Stimulated activated CD8-positive, alpha-beta memory T cell treated with anti-CD3 and anti-CD28 coated beads, Interleukin-2, amount 100 ng/mL, for 48 hours (primary cell): Measurements from ENCODE around the gene CAMK1.

Experiments used
- DNase-seq, 2 donors: peaks; one replicate each; pipeline ENCODE4 v3.0.0-alpha.2; 2020; ENCODE audit warnings: low read depth in 2 of 2

CAMK1 gene

DNA sequence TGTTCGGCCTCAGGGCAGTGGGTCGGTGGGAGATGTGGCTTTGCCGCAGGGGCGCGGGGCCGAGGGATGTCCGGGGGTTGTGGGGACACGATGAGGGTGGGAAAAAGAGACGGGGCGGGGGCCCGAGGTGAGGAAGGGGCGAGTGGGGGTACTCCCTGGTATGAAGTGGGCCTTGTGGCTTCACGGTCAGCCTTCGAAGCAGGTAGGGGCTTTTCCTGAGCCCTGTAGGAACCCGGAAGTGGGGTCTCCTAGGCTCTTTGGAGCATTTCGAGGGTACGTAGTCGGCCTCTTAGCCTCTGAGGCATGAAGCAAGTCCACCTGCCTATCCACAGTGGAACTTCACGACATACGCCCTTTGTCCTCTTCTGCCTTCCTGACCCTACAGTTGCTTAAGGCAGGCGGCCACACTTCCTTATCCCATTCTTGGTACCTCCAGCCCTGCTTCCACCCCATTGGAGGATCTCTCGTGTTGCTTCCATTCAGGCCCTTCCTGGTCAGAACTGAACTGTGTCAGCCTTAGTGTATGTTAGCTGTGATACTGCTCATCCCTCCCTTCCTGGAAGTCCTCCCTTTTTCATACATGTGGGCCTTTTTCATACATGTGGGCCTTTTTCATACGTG lies 23.5 kb upstream of the CAMK1 start:
- no peak for DNase-seq

DNA sequence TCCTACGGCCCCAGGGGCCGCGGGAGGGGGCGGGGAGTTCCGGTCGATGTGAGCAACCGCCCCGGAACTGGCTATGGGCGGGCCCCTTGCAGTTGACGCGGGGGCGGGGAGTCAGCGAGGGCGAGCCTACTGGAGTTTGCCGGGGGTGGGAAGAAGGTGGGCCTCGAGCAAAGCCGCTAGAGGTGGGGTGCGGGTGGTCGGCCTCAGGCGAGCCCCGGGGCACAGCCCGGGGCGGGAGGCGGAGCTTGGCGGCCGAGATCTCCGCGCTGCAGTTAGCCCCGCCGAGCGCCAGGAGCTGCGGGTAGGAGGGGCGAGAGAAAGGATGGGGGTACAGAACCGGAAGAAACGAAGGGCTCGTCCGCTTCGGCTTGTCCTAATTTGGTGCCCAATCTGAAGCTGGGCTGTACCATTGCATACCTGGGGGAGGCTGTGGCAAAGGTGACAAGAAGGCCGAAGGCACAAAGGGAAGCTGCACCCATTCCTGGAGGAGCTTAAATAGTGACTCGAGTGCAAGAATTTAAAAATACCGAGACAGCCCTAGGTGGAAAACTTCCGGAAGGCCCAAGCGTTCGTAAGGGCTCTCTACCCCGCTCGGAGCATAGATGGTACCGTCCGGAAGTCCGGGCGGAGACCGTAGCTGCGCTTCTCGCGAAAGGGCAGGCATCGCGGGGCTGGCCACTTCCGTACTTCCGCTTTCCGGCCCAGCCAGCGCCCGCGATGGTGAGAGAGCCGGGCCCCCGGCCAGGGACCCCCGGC lies 22.8 kb upstream of the CAMK1 start, which contains the start of the genes ARPC4 and TADA3:
ARPC4 (plus strand) TSS at position 678 of the 756 bp plus-strand sequence; CDS start at position 718, 40 bp downstream.
TADA3 (minus strand) TSS at position 69 of the 756 bp plus-strand sequence. CDS start 1,007 bp downstream, outside the sequence.
- peak; percentile 91 to 94 for DNase-seq

DNA sequence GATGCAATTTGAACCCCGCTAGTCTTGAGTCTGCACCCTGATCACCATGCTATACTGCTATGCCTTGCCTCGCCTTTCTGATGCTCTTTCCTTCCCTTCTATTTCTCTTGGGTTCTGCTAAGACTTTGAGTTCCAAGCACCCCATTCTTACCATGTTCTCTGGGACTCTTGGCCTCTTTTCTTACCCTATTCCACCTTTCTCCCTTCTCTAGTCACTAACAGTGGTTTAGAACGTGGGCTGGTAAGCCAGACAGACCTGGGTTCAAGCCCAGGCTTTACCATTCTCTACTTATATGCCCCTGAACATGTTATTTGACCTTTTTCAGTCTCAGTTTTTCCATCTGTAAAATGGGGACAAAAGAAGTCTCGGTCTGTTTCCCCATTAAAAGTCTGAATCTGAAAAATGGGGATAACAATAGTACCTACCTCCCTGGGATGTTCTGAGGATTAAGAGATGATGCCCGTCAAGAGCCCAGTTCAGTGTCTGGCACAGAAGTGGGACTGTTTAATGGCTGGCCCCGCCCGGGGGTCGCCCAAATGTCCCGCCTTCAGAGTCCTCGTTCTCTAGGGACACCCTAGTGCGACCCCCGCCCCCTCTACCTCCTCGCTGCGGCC lies 22.1 kb upstream of the CAMK1 start:
- no peak for DNase-seq

DNA sequence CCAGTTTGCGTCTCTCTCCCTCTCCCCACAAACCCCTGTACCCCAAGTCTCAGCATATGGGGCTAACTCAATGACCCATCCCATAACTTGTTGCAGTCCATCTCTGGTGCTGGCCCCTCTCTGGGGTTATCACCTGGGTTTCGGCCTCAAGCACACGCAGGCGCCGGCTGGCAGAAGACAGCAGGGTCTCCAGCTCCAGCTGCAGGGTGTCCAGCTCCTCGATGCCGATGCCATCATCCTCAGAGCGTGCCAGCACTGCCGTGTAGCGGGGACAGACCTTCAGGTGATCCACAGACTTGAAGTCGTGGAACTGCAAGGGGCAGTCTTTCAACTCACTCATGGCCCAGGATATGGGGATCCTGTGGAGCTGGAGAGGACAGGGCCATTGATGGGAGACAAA lies 21.4 kb upstream of the CAMK1 start:
- no peak for DNase-seq

DNA sequence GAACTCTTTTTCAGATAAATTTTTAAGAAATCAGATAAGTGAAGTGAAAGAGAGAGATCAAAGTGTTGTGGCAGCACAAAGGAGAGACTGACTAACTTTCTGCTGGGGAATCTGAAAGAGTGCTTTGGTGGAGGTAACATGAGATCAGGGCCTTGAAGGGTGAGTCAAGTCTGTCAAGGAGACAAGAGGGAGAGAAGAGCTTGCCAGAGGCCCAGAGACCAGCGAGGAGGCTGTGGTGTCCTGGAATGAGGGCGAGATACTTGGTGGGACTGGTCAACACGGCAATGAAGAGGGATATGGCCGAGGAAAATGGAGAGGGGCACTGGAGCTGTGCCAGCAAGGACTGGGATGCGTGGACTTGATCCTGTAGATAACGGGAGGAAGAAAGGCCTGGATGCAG lies 18.0 kb upstream of the CAMK1 start:
- no peak for DNase-seq

DNA sequence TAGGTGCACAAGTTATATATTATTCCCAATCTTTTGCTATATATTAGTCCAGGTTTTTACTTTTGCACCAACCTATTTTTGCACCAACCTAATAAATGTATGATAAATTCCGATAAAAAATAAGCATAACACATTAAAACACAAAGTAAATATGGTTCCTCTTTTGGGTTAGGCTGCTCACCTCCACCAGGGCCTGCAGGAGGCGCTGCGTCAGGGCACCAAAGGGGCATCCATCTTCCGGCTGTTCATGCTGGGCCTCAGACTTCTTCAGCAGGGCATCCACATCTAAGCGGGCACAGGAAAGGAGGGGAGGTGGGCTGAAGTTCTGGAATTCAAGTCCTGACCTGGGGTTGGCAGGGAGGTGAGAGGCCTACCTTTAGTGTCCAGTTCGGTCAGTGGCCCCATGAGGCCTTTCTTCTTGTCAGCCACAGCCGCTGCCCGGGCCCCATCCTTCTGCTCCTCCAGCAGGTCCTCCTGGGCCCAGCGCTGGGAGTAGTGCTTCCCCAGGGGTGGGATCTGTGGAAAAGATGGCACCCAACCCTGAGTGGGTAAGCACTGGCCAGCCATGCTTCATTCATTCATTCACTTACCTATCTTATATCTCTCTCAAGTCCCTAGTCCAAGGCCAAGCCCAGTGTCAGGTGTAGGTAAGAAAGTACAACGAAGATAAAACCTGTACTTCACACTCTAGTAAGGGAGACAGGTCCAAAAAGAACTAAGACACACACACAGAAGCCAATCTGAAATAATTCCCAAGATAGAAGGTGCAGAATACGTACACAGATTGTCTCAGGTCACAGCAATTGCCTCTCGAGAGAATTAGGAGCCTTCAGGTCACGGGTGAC lies 17.3 kb upstream of the CAMK1 start:
- DNase-seq: no peak

DNA sequence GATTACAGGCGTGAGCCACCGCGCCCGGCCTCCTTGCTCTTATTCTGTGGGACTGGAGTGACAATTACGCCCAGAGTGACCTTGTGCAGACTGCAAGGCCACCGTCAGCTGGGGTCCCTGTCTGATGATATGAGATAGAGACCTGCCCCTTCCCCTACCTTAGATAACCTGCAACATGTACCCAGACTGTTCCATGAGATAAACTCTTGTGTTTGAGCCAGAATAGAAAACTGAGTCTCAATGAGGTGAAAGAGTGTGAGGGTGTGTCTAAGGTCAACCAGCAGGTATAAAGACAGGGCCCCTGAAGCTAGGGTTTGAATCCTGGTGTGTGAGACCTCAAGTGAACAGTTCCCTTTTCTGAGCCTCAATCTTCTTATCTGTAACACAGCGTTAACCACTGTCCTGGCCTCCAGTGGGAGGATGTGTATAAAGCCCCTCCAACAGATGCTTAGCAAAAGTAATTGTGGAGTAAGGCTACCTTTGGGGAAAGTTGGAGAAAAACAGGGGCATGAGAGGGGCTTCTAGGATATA lies 16.5 kb upstream of the CAMK1 start:
- no peak for DNase-seq

DNA sequence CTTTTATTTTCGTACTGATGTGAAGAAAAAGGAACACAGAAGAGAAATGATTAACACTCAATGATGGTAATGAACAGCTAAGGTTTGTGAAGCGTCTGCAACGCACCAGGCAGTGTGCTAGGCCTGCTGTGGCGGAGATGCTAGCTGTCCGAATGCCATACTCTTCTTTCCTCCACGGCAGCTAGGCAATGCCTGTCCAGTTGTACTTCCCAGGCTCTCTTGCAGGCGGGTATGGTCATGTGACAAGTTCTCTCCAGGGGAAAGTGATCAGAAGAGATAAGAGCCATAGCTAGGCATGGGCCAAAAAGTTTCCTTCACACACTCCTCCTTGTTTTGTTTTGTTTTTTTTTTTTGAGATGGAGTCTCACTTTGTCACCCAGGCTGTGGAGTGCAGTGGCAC lies 15.9 kb upstream of the CAMK1 start:
- no peak for DNase-seq

DNA sequence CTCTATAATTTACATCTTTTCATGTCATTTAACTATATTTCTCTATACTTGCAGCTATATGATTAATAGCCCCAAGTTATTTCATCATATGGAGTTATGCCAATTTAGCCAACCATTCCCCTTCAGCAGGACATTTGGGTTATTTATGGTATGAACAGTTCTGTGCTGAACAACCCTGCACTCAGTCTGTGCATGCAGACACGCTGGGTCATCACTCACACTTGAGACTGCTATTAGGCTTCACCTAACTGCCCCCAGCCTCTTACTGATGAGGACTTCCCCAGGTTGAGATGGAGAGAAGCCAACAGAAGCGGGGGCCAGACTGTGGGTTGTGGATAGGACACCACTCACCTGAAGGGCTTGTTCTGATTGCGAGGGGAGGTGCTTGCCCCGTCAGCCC lies 15.2 kb upstream of the CAMK1 start:
- no peak for DNase-seq

DNA sequence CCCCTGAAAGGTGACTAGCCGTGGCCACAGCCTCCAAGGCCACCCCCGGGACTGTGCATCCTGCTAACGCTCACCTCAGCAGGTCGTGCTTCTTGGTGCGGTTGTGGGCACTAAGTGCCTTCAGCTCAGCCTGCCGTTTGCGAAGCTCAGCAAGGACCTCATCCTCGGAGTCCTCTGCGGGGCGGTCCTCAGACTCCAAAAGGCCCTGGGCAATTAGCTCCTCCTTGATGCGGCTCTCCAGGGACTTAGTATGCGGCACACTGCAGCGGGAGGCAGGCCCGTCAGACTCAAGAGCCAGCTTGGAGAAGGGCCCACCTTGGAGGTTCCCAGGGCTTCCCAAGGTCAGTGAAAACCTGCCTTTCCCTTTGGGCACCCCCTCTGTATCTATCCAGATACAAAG lies 14.2 kb upstream of the CAMK1 start:
- no peak for DNase-seq

DNA sequence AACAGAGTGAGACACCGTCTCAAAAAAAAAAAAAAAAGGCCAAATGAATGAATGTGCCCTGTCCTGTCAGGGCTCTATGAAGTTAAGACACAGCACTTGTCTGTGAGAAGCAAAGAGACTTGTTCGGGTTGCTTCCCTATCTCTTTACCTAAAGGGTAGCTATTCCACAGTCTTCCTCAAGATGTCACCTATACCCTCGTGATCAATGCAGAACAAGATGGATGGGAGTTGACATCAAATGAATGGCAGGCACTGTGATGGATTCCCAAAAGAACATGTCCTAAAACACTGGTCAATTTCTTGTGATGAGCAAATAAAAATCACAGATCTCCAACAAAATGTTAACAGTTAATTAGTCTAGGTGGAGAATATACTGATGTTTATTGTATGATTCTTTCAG lies 13.0 kb upstream of the CAMK1 start:
- no peak for DNase-seq

DNA sequence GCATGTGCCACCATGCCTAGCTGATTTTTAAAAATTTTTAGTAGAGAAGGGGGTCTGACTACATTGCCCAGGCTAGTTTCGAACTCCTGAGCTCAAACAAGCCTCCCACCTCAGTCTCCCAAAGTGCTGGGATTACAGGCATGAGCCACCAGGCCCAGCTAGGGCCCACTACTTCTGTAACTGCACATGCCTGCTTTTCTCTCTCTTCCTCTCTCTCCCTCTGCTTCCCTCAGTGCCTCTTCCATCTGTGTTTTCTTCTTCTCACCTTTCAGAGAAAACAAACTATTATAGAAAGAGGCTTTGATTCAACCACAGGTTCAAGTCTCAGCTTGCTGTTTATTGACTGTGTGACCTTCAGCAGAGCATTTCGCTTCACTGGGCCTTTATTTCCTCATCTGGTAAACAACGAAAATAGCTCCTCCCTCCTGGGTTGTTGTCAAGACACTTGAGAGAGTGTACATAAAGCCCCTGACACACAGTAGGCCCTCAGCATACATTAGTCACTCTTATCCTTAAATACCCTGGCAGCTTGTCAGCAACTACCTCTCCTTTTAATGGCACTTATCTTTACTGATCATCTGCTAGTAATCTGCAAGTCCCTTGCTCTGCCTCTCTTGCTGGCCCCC lies 12.3 kb upstream of the CAMK1 start:
- no peak for DNase-seq

DNA sequence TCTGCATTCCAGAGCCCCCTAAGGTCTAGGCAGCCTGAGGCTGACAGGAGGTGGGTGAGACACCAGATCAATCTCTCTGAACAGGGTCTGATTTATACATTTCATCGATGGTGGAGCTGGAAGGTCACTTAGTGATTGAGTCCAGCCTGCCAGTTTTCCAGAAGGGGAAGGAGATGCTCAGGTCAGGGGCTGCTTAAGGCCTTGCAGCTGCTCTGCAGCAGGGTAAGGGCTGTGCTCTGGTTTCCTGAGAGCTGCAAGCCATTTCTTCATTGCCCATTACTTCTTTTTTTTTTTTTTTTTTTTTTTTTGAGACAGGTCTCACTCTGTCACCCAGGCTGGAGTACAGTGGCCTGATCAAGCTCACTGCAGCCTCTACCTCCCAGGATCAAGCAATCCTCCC lies 11.8 kb upstream of the CAMK1 start:
- no peak for DNase-seq

DNA sequence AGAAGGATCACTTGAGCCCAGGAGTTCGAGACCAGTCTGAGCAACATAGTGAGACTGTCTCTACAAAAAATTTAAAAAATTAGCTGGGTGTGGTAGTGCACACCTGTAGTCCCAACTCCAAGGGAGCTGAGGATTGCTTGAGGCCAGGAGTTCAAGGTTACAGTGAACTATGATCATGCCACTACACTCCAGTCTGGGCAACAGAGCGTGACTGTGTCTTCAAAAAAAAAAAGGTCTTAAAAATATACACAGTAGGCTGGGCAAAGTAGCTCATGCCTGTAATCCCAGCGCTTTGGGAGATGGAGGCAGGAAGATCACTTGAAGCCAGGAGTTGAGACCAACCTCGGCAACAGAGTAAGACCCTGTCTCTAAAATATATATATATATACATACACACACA lies 11.2 kb upstream of the CAMK1 start:
- no peak for DNase-seq

DNA sequence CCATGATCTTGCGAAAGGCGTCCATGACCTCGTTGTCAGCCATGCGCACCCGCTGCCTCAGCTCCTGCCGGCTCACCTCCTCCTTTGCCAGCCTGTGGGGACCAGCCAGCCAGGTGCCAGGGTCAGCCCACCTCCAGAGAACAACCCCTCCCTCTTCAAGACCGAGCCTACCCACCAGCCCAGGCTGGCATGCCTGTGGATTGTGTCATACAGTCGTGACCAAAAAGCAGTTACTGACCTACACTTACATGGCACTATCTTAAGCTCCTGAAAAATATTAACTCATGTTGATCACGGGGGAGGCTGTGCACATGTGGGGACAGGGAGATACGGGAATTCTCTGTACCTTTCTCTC lies 10.7 kb upstream of the CAMK1 start:
- no peak for DNase-seq

DNA sequence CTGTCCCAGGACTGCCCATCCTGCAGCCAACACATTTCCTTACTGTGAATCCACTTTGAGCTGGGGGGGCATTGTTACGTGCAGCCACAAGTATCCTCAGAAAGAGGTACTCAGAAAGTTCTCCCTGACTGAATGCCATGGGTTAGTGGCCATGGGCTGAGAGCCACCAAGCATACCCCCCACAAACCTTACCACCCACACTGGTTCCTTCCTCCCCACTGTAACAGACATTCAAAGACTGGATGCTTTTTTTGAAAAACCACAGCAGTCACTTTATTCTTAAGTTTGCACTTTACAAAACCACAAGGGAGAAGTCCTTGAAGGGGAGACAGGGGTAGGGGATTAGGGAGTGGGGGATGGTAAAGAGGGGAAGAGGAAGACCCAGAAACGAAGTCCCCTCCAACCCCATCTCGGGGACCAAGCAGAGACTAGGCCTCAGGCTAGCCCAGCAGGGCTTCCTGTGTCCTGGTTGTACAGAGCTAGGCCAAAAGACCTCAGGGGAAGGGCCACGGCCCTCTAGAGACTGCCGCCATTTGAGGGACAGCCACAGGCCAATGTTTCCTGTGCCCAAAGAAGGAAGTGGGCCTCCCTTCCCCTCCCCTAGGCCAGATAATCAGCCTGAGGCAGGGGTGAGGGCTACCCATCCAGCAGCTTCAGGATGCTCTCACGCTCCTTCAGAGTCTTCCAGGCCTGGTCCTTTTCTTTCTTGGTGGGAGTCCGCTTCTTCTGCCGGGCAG lies 10.1 kb upstream of the CAMK1 start:
- DNase-seq: peak in 1 of 2 donors; percentile 42

DNA sequence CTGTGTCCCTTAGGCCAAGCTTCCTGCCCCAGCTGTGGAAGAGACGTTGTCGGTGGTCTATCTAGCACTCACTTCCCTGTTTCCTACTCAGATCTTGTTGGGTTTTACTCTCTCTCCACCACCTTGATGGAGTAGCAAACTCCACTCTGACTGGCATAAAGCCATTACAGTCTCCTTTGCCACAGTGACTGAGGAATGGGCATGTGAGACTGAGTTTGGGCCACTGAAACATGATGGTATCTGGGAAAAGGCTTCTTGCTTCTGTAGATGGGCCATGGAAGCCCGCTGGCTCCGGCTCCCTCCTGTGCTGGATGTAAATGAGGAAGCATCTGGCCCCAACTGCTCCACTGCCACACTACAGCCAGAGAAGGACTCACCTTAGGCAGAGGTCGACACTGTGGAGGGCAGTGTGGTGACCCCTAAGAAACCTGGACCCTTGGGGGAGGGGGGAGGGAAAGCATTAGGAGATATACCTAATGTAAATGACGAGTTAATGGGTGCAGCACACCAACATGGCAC lies 9.4 kb upstream of the CAMK1 start:
- no peak for DNase-seq

DNA sequence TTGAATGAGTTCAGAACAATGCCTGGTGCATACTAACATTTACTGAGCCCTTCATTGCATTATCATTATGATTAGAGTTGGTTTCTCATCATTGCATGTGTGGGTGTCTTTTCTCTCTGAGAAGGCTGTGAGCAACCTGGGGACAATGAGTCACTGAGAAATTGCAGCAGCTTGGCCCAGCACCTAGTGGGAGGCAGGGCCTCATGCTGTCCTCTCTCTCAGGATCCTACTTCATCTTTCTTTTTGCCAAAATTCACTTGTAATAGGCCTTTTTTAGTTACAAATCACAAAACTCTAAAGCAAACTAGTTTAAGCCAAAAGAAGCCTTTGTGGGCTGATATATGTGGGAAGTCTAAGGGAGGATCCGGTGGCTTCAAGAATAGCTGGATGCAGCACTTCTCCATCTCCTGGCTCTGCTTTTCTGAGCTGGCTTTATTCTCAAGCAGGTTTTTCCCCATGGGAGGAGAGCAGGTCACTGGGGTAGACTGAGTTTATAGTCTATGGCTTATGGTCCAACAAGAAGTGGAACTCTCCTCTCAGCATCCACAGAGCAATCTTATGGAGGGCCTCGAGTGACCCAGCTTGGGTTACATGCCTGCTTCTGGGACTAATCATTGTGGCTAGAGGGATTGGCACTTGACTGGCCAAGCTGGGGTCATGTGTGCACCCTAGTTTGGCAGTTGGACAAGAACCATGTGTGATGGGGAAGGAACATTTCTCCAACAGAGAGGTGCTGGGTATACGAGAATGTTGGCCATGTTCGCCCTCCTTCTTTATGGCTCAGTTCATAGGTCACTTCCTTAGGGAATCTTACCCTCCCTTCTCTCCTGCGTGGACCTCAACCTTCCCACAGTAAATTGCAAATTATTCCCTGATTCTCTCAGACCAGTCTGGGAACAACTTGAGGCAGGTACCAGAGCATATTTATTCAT lies 8.7 kb upstream of the CAMK1 start:
- DNase-seq: peak; percentile 50 to 58

DNA sequence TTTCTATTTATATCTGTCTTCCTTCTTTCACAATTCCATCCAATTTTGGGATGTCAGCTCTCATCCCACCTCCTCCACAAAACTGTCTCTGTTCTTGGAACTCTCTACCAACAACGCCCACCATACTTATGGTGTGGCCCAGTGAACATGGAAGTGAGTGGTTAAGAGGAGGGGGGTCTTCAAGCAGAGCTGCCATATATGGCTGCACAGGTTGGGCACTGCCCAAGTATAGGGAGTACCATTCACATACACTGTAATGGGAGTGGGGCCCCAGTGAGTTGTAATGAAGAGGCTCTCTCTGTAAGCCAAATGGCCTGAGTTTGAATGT lies 7.9 kb upstream of the CAMK1 start:
- DNase-seq: no peak
